HepG2 (cell line): ENCODE data around the gene AUH. TPM values are rescaled to one million over a fixed set of nuclear protein-coding genes. Genes with fewer than 3 reads are reported as not detected.

Experiments
- ATAC-seq: fragments of 200-7000 bp; cut with Tn5 transposase; 3 replicates; pipeline ENCODE4 v1.9.1; 2020; ENCODE audit warnings: mild to moderate bottlenecking, moderate library complexity
- BruUV-seq: library from RNA; stranded (reverse); fragments of 400-500 nt; replicated peaks from 2 replicates; lab custom pipeline; 2021; lab: Mats Ljungman, UMichigan
- CTCF ChIA-PET: fragments of 300-600 bp; formaldehyde crosslinking; extraction: SDS; loops from one replicate; lab custom pipeline; 2021; ENCODE audit warnings: low total read pairs, inconsistent platforms, low intra/inter-chr PET ratio; lab: Yijun Ruan, JAX
- POLR2A ChIA-PET: fragments of 350-600 bp; sonication (Branson Sonifier 250); formaldehyde crosslinking; loops from one replicate; lab custom pipeline; 2020; ENCODE audit warnings: antibody characterized with exemption, inconsistent platforms; lab: Yijun Ruan, JAX
- DNase-seq: peaks from one replicate; pipeline ENCODE4 v3.0.0-alpha.2; 2015; ENCODE audit warnings: low spot score
- FAIRE-seq: peaks from 3 replicates; lab custom pipeline; 2011; peaks lifted over from hg19 to GRCh38; lab: Jason Lieb, UNC
- H2AFZ ChIP-seq: one replicate; pipeline ENCODE4 v1.6.1; 2011; ENCODE audit warnings: low read length, inconsistent platforms
- H3K27ac ChIP-seq: fragments of 300-600 bp; 3 replicates; pipeline ENCODE4 v1.8.0; 2011; ENCODE audit warnings: mixed run types, mild to moderate bottlenecking, mixed read lengths, low read length, inconsistent platforms; ENCODE audit not compliant: insufficient read depth; ENCODE audit errors: extremely low read length
- H3K27me3 ChIP-seq, 2 experiments: fragments of 200-600 bp in 1 of 2; 2 replicates in 1 of 2; 3 replicates in 1 of 2; pipeline versions ENCODE4 v1.6.0 to v1.8.0; 2011; ENCODE audit warnings: low read length in 2 of 2, mild to moderate bottlenecking in 2 of 2, moderate library complexity in 2 of 2, inconsistent platforms in 1 of 2; ENCODE audit not compliant: insufficient read depth in 2 of 2, control insufficient read depth in 1 of 2
- H3K36me3 ChIP-seq, 2 experiments: fragments of 200-600 bp in 1 of 2; replicated peaks in 1 of 2; 2 replicates in 1 of 2; 3 replicates in 1 of 2; pipeline versions ENCODE4 v1.5.1 to v1.8.0; 2011; ENCODE audit warnings: low read length in 2 of 2, inconsistent platforms in 1 of 2; ENCODE audit not compliant: insufficient read depth in 2 of 2, control insufficient read depth in 1 of 2
- H3K4me1 ChIP-seq: 2 replicates; pipeline ENCODE4 v1.5.1; 2012; ENCODE audit warnings: low read length, inconsistent platforms; ENCODE audit not compliant: insufficient read depth
- H3K4me2 ChIP-seq: 2 replicates; pipeline ENCODE4 v1.6.0; 2011; ENCODE audit warnings: low read depth, low read length, inconsistent platforms
- H3K4me3 ChIP-seq, 3 experiments: fragments of 200-600 bp in 1 of 3; sonication (generic), shearing (Covaris generic) in 1 of 3; replicated peaks in 1 of 3; 2 replicates each; pipeline ENCODE4 v1.5.1; 2011 to 2016; ENCODE audit warnings: low read length in 3 of 3, inconsistent platforms in 2 of 3, low read depth in 2 of 3, mild to moderate bottlenecking in 2 of 3, control low read depth in 1 of 3, mixed read lengths in 1 of 3; ENCODE audit not compliant: insufficient read depth in 1 of 3
- H3K79me2 ChIP-seq: one replicate; pipeline ENCODE4 v1.6.1; 2011; ENCODE audit warnings: low read length, inconsistent platforms; ENCODE audit not compliant: insufficient read depth
- H3K9ac ChIP-seq: 2 replicates; pipeline ENCODE4 v1.6.0; 2011; ENCODE audit warnings: mild to moderate bottlenecking, low read depth, low read length, inconsistent platforms; ENCODE audit not compliant: insufficient read depth
- H3K9me3 ChIP-seq: 2 replicates; pipeline ENCODE4 v1.5.1; 2012; ENCODE audit warnings: mild to moderate bottlenecking, low read length
- H4K20me1 ChIP-seq: 2 replicates; pipeline ENCODE4 v1.6.0; 2011; ENCODE audit warnings: inconsistent platforms, mild to moderate bottlenecking, low read length, moderate library complexity; ENCODE audit not compliant: insufficient read depth
- GATAD2A ChIP-seq: IDR thresholded peaks from 2 replicates; pipeline ENCODE4 v1.6.1; 2016
- KAT8 ChIP-seq: IDR thresholded peaks from 2 replicates; pipeline ENCODE4 v1.6.1; 2016; ENCODE audit warnings: missing genetic modification reagents, missing compliant biosample characterization
- KLF16 ChIP-seq, 2 experiments: sonication (generic) in 1 of 2; formaldehyde crosslinking in 1 of 2; IDR thresholded peaks; 2 replicates each; pipeline versions ENCODE4 v1.6.1 to v1.8.0; 2016 to 2023; ENCODE audit warnings: missing genetic modification reagents in 2 of 2, missing compliant biosample characterization in 1 of 2
- MTF1 ChIP-seq: sonication (generic); formaldehyde crosslinking; IDR thresholded peaks from 2 replicates; pipeline ENCODE4 v1.5.0; 2020; ENCODE audit warnings: missing genetic modification reagents
- NFATC3 ChIP-seq: sonication (generic); formaldehyde crosslinking; IDR thresholded peaks from 2 replicates; pipeline ENCODE4 v1.5.1; 2020; ENCODE audit warnings: mild to moderate bottlenecking, missing genetic modification reagents
- TCF12 ChIP-seq, 2 experiments: fragments of 450-650 bp in 1 of 2; sonication (generic) in 1 of 2; formaldehyde crosslinking in 1 of 2; IDR thresholded peaks; 2 replicates each; pipeline versions ENCODE4 v1.6.1 to v1.8.0; 2017 to 2022; ENCODE audit warnings: antibody characterized with exemption in 1 of 2, mild to moderate bottlenecking in 1 of 2, missing genetic modification reagents in 1 of 2, moderate library complexity in 1 of 2
- ZZZ3 ChIP-seq: sonication (generic); formaldehyde crosslinking; IDR thresholded peaks from 2 replicates; pipeline ENCODE4 v1.4.0; 2020; ENCODE audit warnings: missing genetic modification reagents, mild to moderate bottlenecking, borderline replicate concordance
- WGBS: methylation state at CpG from one replicate; pipeline ENCODE4 v1.1.6; 2017; ENCODE audit warnings: low lambda C conversion rate; 5-methylcytosine and 5-hydroxymethylcytosine counted together
- in situ Hi-C: cut with HindIII; loops from 2 replicates; pipeline ENCODE4 v1.10.0; 2017; ENCODE audit warnings: low pct_unique_long_range_greater_than_20kb; ENCODE audit not compliant: extremely low pct_ligation_motif_present
- intact Hi-C: fragments of 100-400 bp; cut with micrococcal nuclease; formaldehyde crosslinking; loops from one replicate; pipeline ENCODE4 v1.10.0; 2022; ENCODE audit not compliant: unreplicated experiment
- polyA plus RNA-seq, 8 experiments: library from polyadenylated mRNA; depleted of rRNA in 3 of 8; stranded (reverse) in 7 of 8; unstranded in 1 of 8; fragments of >200 nt; fragmentation: Illumina TruSeq in 4 of 8; extraction: Trizol in 4 of 8; gene quantifications; 2 replicates each; pipeline versions ENCODE4 v1.2.1 to v1.2.3, GENCODE V29; 2011 to 2016; ENCODE audit warnings: low read depth in 4 of 8, missing spikeins in 1 of 8, mixed read lengths in 1 of 8; ENCODE audit not compliant: insufficient read depth in 1 of 8
- total RNA-seq, 5 experiments: library from RNA; depleted of rRNA; stranded (reverse); fragments of >200 nt; fragmentation: Illumina TruSeq; extraction: Trizol; gene quantifications; 2 replicates each; pipeline ENCODE4 v1.2.3, GENCODE V29; 2016; ENCODE audit warnings: low read depth in 1 of 5
- TF ChIP-seq, protein P1 (sequence below): sonication (generic); formaldehyde crosslinking; IDR thresholded peaks from 2 replicates; pipeline ENCODE4 v1.4.0; 2020; ENCODE audit warnings: mild to moderate bottlenecking, missing genetic modification reagents, borderline replicate concordance
- TF ChIP-seq, protein P2 (sequence below): sonication (generic); formaldehyde crosslinking; IDR thresholded peaks from 2 replicates; pipeline ENCODE4 v1.5.0; 2020; ENCODE audit warnings: missing genetic modification reagents
- TF ChIP-seq, protein P3 (sequence below): sonication (generic); formaldehyde crosslinking; IDR thresholded peaks from 2 replicates; pipeline ENCODE4 v1.9.0; 2021; ENCODE audit warnings: missing genetic modification reagents, borderline replicate concordance
- TF ChIP-seq, protein P4 (sequence below): IDR thresholded peaks from 2 replicates; pipeline ENCODE4 v1.4.0; 2020; ENCODE audit warnings: mild to moderate bottlenecking, missing genetic modification reagents

The AUH gene
- total and polyA plus RNA-seq, 2 of the 13 experiments (the other 11 are each of a cell fraction or from before 2014, with no cell fraction given): 25.8 to 31.9 TPM

DNA sequence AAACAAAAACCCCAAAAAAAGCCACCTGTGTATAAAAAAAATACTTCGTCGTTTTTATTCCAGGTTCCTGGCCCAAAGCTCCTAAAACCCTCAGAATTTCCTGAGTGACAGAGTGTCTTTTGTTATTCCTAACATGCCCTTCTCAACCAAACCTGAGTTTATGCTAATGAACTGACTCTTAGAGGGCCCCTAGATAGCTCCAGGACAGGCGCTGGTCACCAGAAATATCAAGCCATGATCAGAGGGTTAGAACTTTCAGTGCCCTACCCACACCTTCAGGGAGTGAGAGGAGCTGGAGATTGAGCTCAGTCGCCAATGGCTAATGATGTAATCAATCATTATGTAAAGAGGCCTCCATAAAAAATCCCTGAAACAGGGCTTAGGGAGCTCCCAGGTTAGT is 15.7 kb downstream of the AUH start (continued):
- TF ChIP-seq NFATC3 (CRISPR knock-in tag): no peak
- TF ChIP-seq KLF16 (CRISPR knock-in tag; IDR thresholded peaks at IDR 0.05): no peak
- TF ChIP-seq, protein P1, sequence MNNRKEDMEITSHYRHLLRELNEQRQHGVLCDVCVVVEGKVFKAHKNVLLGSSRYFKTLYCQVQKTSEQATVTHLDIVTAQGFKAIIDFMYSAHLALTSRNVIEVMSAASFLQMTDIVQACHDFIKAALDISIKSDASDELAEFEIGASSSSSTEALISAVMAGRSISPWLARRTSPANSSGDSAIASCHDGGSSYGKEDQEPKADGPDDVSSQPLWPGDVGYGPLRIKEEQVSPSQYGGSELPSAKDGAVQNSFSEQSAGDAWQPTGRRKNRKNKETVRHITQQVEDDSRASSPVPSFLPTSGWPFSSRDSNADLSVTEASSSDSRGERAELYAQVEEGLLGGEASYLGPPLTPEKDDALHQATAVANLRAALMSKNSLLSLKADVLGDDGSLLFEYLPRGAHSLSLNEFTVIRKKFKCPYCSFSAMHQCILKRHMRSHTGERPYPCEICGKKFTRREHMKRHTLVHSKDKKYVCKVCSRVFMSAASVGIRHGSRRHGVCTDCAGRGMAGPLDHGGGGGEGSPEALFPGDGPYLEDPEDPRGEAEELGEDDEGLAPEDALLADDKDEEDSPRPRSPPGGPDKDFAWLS (CRISPR knock-in tag): no peak
- no peak for TF ChIP-seq TCF12 (IDR thresholded peaks at IDR 0.05)
- no peak for TF ChIP-seq TCF12 (CRISPR knock-in tag; IDR thresholded peaks at IDR 0.05)

DNA sequence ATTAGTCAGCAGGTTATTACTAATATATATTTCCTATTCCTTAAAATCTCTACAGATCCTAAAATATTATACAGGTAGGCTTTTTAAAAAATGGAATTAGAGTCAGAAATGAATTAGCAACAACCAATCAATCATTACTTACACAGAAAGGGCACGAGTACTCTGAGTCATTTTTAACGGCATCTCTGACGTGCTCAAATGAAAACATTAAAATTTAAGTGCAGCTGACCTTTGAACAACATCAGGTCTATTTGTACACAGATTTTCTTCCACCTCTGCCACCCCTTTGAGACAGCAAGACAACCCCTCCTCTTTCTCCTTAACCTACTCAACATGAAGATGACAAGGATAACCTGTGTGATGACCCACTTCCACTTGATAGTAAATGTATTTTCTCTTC is 19.1 kb downstream of the AUH start:
- DNase-seq (no peak), ATAC-seq (no peak), FAIRE-seq (no peak)
- POLR2A ChIA-PET: interaction anchor here (0.6 to 1.9 kb wide), 2 partner anchors 13 to 18 kb away, joined by 3 to 6 read pairs; no protein-coding TSS in a partner anchor
- Histone ChIP-seq H3K27me3 (no peaks in the 10 kb centered on the region), H3K79me2 (peaks cover 51% of the 10 kb centered on the region), H3K4me1 (peaks cover 6% of the 10 kb centered on the region; the same call in 1 of the 2 replicates), H3K27ac (no peak overlapping the region), H3K4me3 (no peak overlapping the region), H3K9ac (no peak overlapping the region), H3K4me2 (no peak overlapping the region), H3K9me3 (no peaks in the 10 kb centered on the region), H3K36me3 (peaks cover 13 to 57% of the 10 kb centered on the region in 2 experiments), H2AFZ (no peak overlapping the region), H4K20me1 (no peaks in the 10 kb centered on the region)
- TF ChIP-seq MTF1 (CRISPR knock-in tag): no peak
- TF ChIP-seq ZZZ3: no peak
- TF ChIP-seq KAT8 (CRISPR knock-in tag): no peak
- TF ChIP-seq, protein P2, sequence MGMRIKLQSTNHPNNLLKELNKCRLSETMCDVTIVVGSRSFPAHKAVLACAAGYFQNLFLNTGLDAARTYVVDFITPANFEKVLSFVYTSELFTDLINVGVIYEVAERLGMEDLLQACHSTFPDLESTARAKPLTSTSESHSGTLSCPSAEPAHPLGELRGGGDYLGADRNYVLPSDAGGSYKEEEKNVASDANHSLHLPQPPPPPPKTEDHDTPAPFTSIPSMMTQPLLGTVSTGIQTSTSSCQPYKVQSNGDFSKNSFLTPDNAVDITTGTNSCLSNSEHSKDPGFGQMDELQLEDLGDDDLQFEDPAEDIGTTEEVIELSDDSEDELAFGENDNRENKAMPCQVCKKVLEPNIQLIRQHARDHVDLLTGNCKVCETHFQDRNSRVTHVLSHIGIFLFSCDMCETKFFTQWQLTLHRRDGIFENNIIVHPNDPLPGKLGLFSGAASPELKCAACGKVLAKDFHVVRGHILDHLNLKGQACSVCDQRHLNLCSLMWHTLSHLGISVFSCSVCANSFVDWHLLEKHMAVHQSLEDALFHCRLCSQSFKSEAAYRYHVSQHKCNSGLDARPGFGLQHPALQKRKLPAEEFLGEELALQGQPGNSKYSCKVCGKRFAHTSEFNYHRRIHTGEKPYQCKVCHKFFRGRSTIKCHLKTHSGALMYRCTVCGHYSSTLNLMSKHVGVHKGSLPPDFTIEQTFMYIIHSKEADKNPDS (CRISPR knock-in tag): no peak
- TF ChIP-seq, protein P3, sequence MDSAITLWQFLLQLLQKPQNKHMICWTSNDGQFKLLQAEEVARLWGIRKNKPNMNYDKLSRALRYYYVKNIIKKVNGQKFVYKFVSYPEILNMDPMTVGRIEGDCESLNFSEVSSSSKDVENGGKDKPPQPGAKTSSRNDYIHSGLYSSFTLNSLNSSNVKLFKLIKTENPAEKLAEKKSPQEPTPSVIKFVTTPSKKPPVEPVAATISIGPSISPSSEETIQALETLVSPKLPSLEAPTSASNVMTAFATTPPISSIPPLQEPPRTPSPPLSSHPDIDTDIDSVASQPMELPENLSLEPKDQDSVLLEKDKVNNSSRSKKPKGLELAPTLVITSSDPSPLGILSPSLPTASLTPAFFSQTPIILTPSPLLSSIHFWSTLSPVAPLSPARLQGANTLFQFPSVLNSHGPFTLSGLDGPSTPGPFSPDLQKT: no peak
- TF ChIP-seq, protein P4, sequence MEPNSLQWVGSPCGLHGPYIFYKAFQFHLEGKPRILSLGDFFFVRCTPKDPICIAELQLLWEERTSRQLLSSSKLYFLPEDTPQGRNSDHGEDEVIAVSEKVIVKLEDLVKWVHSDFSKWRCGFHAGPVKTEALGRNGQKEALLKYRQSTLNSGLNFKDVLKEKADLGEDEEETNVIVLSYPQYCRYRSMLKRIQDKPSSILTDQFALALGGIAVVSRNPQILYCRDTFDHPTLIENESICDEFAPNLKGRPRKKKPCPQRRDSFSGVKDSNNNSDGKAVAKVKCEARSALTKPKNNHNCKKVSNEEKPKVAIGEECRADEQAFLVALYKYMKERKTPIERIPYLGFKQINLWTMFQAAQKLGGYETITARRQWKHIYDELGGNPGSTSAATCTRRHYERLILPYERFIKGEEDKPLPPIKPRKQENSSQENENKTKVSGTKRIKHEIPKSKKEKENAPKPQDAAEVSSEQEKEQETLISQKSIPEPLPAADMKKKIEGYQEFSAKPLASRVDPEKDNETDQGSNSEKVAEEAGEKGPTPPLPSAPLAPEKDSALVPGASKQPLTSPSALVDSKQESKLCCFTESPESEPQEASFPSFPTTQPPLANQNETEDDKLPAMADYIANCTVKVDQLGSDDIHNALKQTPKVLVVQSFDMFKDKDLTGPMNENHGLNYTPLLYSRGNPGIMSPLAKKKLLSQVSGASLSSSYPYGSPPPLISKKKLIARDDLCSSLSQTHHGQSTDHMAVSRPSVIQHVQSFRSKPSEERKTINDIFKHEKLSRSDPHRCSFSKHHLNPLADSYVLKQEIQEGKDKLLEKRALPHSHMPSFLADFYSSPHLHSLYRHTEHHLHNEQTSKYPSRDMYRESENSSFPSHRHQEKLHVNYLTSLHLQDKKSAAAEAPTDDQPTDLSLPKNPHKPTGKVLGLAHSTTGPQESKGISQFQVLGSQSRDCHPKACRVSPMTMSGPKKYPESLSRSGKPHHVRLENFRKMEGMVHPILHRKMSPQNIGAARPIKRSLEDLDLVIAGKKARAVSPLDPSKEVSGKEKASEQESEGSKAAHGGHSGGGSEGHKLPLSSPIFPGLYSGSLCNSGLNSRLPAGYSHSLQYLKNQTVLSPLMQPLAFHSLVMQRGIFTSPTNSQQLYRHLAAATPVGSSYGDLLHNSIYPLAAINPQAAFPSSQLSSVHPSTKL (CRISPR knock-in tag): no peak
- no peak for TF ChIP-seq GATAD2A
- in situ Hi-C loops: no loop called here
- 95% methylated on average over 3 of the region's 3 CpGs for WGBS
- intact Hi-C loops: no loop called here
- no TSS peak for BruUV-seq
- CTCF ChIA-PET: no interaction called here
